ENCODE data around the gene TAPT1. TPM values are rescaled to one million over a fixed set of nuclear protein-coding genes. Genes with fewer than 3 reads are reported as not detected.

The TAPT1 gene
- polyA plus RNA-seq, 1 of the 3 experiments (the other 2 are of a cell fraction) = 6.2 TPM

GRCh38 chr4:16187455-16187854 lies 38.8 kb downstream of the TAPT1 start:
- H3K4me3 ChIP-seq (ENCODE audit: low read depth in 2 of 2, low read length in 1 of 2) = no peak overlapping the region

More at GRCh38 chr4:16187455-16187854, 38.8 kb downstream of the TAPT1 start:
- Histone ChIP-seq H3K9ac (no peak overlapping the region), H3F3A (replicated peaks; ENCODE audit: insufficient read depth) (no peaks in the 10 kb centered on the region), H3K9me2 (0 out of 2 replicates have a peak, but pooled peaks cover 2% of the 10 kb centered on the region), H3K36me3 (replicated peaks in 1 of 2; ENCODE audit: control insufficient read depth in 1 of 2, insufficient read depth in 2 of 2, low read length in 1 of 2) (peaks cover 43 to 44% of the 10 kb centered on the region in 2 experiments), H3K27ac (ENCODE audit: low read depth in 2 of 2, low read length in 1 of 2) (no peak overlapping the region), H3K79me2 (ENCODE audit: insufficient read depth) (no peaks in the 10 kb centered on the region), H3K9me3 (no peaks in the 10 kb centered on the region), H3K4me2 (no peak overlapping the region), H4K20me1 (ENCODE audit: insufficient read depth) (no peaks in the 10 kb centered on the region), H3K4me1 (ENCODE audit: control insufficient read depth in 1 of 2, insufficient read depth in 2 of 2, low read depth in 1 of 2, low read length in 1 of 2) (peaks cover 0 to 9% of the 10 kb centered on the region in 2 experiments; a peak in 2 of 4 replicates), H3K27me3 (ENCODE audit: insufficient read depth) (no peaks in the 10 kb centered on the region), H2AFZ (ENCODE audit: low read depth) (no peak overlapping the region)
- POLR2A ChIA-PET = no interaction called here
- no peak for TF ChIP-seq RFX5 (IDR thresholded peaks at IDR 0.05; ENCODE audit: low read length)
- no peak for TF ChIP-seq REST (IDR thresholded peaks at IDR 0.05; ENCODE audit: low read depth, low read length)
- no peak for TF ChIP-seq IRF3 (IDR thresholded peaks at IDR 0.05; ENCODE audit: low read depth, low read length)
- TF ChIP-seq NRF1 (IDR thresholded peaks at IDR 0.05; ENCODE audit: low read depth, low read length) = no peak
- TF ChIP-seq ZBTB33 (IDR thresholded peaks at IDR 0.05; ENCODE audit: borderline replicate concordance, low read depth) = no peak
- TF ChIP-seq YY1 (IDR thresholded peaks at IDR 0.05; ENCODE audit: low read depth) = no peak
- TF ChIP-seq RCOR1 (IDR thresholded peaks at IDR 0.05; ENCODE audit: low read length) = no peak
- no peak for TF ChIP-seq PBX3 (IDR thresholded peaks at IDR 0.05)
- no peak for TF ChIP-seq USF2 (IDR thresholded peaks at IDR 0.05; ENCODE audit: borderline replicate concordance, low read depth, low read length)
- no peak for TF ChIP-seq ELF1 (IDR thresholded peaks at IDR 0.05)
- no peak for TF ChIP-seq EP300 (IDR thresholded peaks at IDR 0.05; ENCODE audit: borderline replicate concordance in 1 of 2, low read depth in 1 of 2, low read length in 1 of 2)
- no peak for TF ChIP-seq RXRA (IDR thresholded peaks at IDR 0.05; ENCODE audit: borderline replicate concordance, low read depth)
- no peak for TF ChIP-seq FOXJ3 (CRISPR knock-in tag; IDR thresholded peaks at IDR 0.05)
- TF ChIP-seq CTCF (IDR thresholded peaks at IDR 0.05) = no peak
- TF ChIP-seq FOXM1 (IDR thresholded peaks at IDR 0.05; ENCODE audit: low read depth) = no peak
- no peak for TF ChIP-seq SIN3A (IDR thresholded peaks at IDR 0.05; ENCODE audit: borderline replicate concordance, low read depth, low read length)
- no peak for TF ChIP-seq TAF1 (IDR thresholded peaks at IDR 0.05; ENCODE audit: borderline replicate concordance, low read depth, low read length)
- no peak for TF ChIP-seq FOSL2 (IDR thresholded peaks at IDR 0.05; ENCODE audit: borderline replicate concordance, low read depth)
- no peak for TF ChIP-seq JUND (IDR thresholded peaks at IDR 0.05)
- TF ChIP-seq NFIC (IDR thresholded peaks at IDR 0.05; ENCODE audit: borderline replicate concordance) = no peak
- CTCF ChIA-PET = interaction anchor here (1.2 to 1.4 kb wide), 2 partner anchors 19 to 22 kb away, joined by 3 read pairs; no protein-coding TSS in a partner anchor
- no peak for DNase-seq
